HG03460 (cell line): ENCODE measurements around the gene CYP4F8.
"Not testable (repeated sequence)": the region's sequence is repeated elsewhere in the genome, so short reads cannot be mapped to it uniquely, and the experiment has no call there.

Experiments used
- ATAC-seq: cut with Tn5 transposase; IDR thresholded peaks from one replicate; pipeline ENCODE4 v1.9.1; 2021; ENCODE audit not compliant: unreplicated experiment

CYP4F8 gene

GRCh38 chr19:15642807-15643206 is 27.8 kb downstream of the CYP4F8 start:
- no peak for ATAC-seq

DNA sequence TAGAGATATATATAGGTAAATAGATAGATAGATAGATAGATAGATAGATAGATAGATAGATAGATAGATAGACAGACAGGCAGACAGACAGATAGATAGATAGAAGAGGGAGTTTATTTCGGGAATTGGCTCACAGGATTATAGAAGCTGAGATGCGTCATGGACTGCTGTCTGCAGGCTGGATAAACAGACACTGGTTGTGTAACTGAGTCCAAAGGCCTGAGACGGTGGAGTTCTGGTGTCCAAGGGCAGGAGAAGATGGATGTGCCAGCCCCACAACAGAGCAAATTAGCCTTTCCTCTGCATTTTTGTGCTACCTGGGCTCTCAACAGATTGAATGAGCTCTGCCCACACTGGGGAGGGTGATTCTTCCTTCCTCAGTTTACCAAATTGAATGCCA is 28.4 kb downstream of the CYP4F8 start:
- ATAC-seq: no peak

DNA sequence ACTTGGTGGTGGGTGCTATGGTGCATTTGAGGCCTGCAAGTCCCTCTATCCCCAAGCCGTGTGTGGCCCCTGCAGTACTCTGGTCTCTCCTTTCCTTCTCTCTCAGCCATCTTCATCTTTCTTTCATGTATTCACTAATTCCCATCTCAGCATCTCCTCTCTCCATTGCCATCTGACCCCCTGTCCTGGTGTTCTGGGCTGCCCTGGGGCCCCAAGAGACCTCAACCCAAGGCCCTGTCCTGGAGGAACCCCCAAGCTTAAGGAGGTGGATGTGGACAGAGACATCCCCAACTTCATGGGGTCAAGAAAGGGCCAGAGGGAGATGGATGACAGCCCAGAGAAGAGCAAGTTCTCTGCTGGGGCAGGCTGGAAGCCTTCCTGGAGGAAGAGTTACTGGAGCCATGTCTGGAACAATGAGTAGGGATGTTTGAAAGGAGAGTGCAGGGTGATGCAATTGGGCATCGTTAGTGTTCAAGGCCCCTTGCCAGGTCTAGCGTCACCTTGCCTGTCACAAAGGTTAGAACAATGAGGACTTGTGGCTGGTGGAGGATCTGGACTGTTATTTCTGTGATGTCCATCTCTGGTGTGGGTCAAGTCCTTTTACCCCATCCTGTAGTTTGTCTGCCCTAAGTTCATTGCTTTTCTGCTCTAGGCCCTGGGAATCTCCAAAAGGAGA is 29.2 kb downstream of the CYP4F8 start:
- ATAC-seq: no peak

- ATAC-seq: no peak
Observed at GRCh38 chr19:15644816-15645215, 29.8 kb downstream of the CYP4F8 start.

GRCh38 chr19:15649526-15649925 is 34.5 kb downstream of the CYP4F8 start:
- ATAC-seq: no peak

DNA sequence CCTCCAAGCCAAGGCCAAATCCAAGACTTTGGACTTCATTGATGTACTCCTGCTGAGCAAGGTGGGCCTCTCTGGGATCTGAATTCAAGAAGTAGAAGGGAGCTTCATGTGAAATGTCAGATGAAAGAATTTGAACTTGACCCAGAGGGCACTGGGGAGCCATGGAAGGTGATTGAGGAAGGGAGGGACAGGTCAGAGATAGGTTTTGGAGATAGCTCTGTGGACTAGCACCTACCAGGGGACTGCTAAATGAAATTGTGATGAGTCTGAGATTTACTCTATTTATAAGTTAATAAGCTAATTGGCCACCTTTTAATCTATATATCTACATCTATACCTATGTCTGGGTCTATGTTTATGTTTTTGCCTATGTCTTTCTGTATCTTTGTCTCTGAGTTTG is 35.1 kb downstream of the CYP4F8 start:
- ATAC-seq: not testable (repeated sequence)

- ATAC-seq: no peak
Observed at GRCh38 chr19:15651791-15652190, 36.8 kb downstream of the CYP4F8 start.

DNA sequence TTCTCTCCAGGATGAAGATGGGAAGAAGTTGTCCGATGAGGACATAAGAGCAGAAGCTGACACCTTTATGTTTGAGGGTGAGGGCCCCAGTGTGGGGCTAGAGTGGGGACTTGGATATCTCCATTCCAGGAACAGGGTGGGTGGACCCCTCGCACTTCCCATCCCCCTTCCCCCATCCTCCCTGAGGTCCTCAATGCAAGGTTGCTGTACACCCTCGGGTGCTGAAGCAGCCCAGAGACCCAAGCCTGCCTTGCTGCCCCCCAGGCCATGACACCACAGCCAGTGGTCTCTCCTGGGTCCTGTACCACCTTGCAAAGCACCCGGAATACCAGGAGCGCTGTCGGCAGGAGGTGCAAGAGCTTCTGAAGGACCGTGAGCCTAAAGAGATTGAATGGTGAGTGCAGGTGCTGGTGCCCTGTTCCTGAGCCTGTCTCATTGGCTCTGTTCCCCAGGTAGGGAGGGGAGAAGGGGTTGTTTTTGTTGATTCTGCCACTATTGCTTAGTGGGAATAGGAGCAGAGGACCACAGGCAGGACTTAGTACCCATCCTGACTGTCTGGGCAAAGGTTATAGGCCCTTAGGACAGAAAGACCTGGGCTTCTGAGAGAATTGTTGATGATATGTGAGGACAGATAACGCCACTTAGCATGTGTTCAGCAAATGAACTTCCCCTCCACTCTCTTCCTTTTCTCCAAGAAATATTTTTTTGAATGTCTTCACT is 37.7 kb downstream of the CYP4F8 start:
- ATAC-seq: no peak

DNA sequence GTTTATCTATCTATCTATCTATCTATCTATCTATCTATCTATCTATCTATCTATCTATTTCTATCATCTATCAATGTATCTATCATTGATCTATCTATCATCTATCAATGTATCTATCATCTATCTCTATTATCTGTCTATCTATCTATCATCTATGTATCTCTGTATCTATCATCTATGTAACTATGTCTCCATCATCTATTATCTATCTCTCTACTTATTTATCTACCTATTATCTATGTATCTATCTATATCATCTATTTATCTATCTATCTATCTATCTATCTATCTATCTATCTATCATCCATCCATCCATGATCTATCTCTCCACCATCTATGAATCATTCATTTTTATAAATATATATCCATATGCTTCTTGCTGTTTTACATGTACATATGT is 41.4 kb downstream of the CYP4F8 start:
- no peak for ATAC-seq

DNA sequence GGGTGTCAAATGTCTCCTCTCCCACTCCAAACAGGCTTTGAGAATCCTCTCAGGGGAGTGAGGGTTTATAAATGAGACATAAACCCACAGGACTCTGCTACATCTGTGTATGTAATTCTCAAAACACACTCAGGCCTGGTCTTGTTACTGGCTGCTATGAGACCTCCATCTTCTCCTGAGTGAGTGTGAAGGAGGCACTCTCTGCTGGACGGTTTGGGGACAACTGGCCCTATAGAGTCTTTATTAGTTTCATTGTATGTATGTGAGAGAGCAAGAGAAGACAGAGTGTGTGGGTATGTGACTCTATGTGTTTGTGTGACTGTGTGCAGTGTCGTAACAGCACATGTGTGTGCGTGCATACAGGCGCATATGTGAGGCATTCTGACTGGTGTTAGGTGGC is 48.2 kb downstream of the CYP4F8 start:
- no peak for ATAC-seq

- ATAC-seq: no peak
Observed at GRCh38 chr19:15666186-15666585, 51.2 kb downstream of the CYP4F8 start.

DNA sequence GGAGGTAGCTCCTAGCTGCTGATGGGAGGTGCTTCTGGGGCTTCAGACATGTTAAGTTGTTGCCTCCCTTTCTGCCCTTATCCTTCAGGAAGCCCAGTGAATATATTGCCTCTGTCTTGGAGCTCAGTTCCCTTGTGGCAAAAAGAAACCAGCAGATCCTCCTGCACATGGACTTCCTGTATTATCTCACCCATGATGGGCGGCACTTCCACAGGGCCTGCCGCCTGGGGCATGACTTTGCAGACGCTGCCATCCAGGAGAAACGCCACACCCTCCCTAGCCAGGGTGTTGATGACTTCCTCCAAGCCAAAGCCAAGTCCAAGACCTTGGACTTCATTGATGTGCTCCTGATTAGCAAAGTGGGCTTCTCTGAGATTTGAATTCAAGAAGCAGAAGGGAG is 51.9 kb downstream of the CYP4F8 start:
- no peak for ATAC-seq

GRCh38 chr19:15669440-15669839 is 54.4 kb downstream of the CYP4F8 start:
- ATAC-seq: no peak

- no peak for ATAC-seq
Observed at GRCh38 chr19:15669891-15670290, 54.9 kb downstream of the CYP4F8 start.

- ATAC-seq: no peak
Observed at GRCh38 chr19:15671237-15671821, 56.3 kb downstream of the CYP4F8 start.

- no peak for ATAC-seq
Observed at GRCh38 chr19:15671891-15672579, 57.0 kb downstream of the CYP4F8 start.

DNA sequence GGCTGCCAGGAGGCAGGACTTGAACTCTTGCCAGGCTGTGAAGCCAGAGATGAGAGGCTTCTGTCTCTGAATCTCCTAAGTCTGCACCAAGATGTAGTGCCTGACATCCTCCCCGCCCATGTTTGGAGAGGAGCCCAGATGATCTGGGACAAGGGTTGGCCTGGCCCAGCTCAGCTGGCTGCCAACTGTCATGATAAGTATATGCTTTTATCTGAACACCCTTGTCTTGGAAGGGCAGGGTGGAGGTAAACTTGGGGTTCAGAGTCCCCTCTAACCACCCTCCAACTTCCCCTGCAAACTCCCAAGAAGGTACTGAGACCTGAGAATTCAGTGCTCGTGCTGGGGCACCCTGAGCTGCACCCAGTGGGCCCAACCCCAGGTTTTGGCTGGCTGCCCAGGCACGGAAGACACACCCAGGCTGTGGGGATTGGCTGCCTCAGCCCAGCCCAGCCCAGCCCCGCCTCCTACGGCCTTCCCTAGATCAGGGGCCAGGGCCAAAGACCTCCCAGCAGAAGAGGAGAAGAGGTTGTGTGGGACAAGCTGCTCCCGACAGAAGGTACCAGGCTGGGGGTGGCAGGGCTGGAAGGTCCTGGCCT is 57.7 kb downstream of the CYP4F8 start, which contains the start of gene CYP4F12:
Gene CYP4F12, plus strand, starts transcription at position 508 of the 596 bp plus-strand sequence. CDS start 443 bp downstream, outside the sequence.
- no peak for ATAC-seq

- ATAC-seq: no peak
Observed at GRCh38 chr19:15673176-15673654, 58.2 kb downstream of the CYP4F8 start.

- ATAC-seq: no peak
Observed at GRCh38 chr19:15675560-15675959, 60.5 kb downstream of the CYP4F8 start.

DNA sequence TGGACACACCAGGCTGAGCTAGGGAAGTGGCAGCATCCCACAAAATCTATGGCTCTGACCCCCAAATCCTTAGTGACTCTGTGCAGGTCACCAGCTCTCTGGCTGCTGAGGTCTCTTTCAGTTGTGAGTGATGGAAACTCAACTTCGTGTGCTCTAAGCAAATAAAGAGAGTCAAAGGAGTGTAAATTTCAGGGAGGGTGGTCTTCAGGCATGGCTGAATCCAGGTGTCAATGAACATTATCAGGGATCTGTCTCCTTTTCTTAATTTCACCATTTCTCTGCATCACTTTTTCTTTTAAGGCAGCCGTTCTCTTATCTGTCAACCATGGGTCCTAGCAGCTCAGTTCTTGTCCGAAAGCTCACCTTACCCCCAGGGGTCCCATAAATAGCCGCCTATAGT is 64.1 kb downstream of the CYP4F8 start:
- ATAC-seq: no peak

DNA sequence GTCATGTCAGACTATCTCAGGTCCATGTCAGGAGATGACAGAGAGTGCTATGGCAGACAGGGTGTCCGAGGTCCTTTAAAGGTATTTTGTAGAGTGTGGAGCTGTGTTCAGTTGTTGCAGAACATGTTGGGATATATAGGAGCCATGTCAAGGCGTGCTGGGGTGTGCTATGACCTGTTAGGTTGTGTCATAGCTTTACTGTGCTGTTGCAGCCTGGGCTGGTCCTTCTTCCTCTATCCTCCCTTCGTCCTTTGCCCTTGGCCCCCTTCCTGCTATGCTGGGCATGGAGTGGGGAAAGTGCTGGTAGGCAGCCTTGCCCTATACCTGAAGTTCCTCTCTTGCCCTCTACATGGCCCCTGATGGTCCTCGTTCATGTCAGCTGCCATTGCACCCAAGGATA is 64.8 kb downstream of the CYP4F8 start:
- ATAC-seq: not testable (repeated sequence)
